ENCODE measurements around the gene MYEOV. TPM values are rescaled to one million over a fixed set of nuclear protein-coding genes. Genes with fewer than 3 reads are reported as not detected.

MYEOV gene
- total RNA-seq, 1 experiment from 2014 or later, result 1.4 TPM

GRCh38 chr11:69283446-69283845, 10.5 kb upstream of the MYEOV start:
- CTCF ChIA-PET, result interaction anchor here (1.2 kb wide), 1 partner anchor 152 kb away, joined by 5 read pairs; no protein-coding TSS in a partner anchor
- Mint-ChIP-seq H3K36me3 (no peaks in the 10 kb centered on the region), H3K4me3 (no peak overlapping the region), H3K4me1 (peaks cover 9% of the 10 kb centered on the region), H3K27me3 (ENCODE audit: low read depth) (no peaks in the 10 kb centered on the region; the same call in 1 of the 2 replicates), H3K27ac (no peak overlapping the region), H3K9me3 (peaks cover 13% of the 10 kb centered on the region)
- ATAC-seq, result no peak
- POLR2A ChIA-PET, result no interaction called here
- DNase-seq (ENCODE audit: low spot score), result no peak
- no peak for TF ChIP-seq CTCF (IDR thresholded peaks at IDR 0.05)
- TF ChIP-seq ZBTB43 (CRISPR knock-in tag; IDR thresholded peaks at IDR 0.05), result no peak
- no peak for TF ChIP-seq E2F5 (CRISPR knock-in tag; IDR thresholded peaks at IDR 0.05)
- TF ChIP-seq NR3C1 (CRISPR knock-in tag; conservative IDR thresholded peaks at IDR 0.05; ENCODE audit: low read depth), result no peak
- no peak for TF ChIP-seq CREB1 (CRISPR knock-in tag; IDR thresholded peaks at IDR 0.05)
- no peak for TF ChIP-seq E2F1 (CRISPR knock-in tag; IDR thresholded peaks at IDR 0.05)
- TF ChIP-seq FOXP4 (CRISPR knock-in tag; IDR thresholded peaks at IDR 0.05), result no peak
- TF ChIP-seq SP1 (CRISPR knock-in tag; conservative IDR thresholded peaks at IDR 0.05), result no peak
- TF ChIP-seq NFYB (CRISPR knock-in tag; conservative IDR thresholded peaks at IDR 0.05; ENCODE audit: low read depth), result no peak

- peaks cover 9% of the 10 kb centered on the region for H3K4me1 Mint-ChIP-seq
- POLR2A ChIA-PET, result no interaction called here
- H3K27ac Mint-ChIP-seq, result no peak overlapping the region
- H3K36me3 Mint-ChIP-seq, result no peaks in the 10 kb centered on the region
- DNase-seq (ENCODE audit: low spot score) (no peak), ATAC-seq (no peak)
- H3K4me3 Mint-ChIP-seq, result no peak overlapping the region
- CTCF ChIA-PET, result interaction anchor here (1.2 kb wide), 1 partner anchor 153 kb away, joined by 5 read pairs; no protein-coding TSS in a partner anchor
- no peak for TF ChIP-seq PRDM15 (CRISPR knock-in tag; IDR thresholded peaks at IDR 0.05)
- TF ChIP-seq MYBL2 (CRISPR knock-in tag; IDR thresholded peaks at IDR 0.05), result no peak
- no peak for TF ChIP-seq MAX (CRISPR knock-in tag; IDR thresholded peaks at IDR 0.05)
- peaks cover 13% of the 10 kb centered on the region for H3K9me3 Mint-ChIP-seq
- no peaks in the 10 kb centered on the region; the same call in 1 of the 2 replicates for H3K27me3 Mint-ChIP-seq (ENCODE audit: low read depth)
These were observed 9.9 kb upstream of the MYEOV start for GRCh38 chr11:69284081-69284511.

Data from WTC11 (cell line).